Tibial artery (tissue), 4 donors: ENCODE results near the gene SRPK1.

Source experiments
- DNase-seq, 2 donors: peaks; one replicate each; pipeline ENCODE4 v3.0.0-alpha.2; 2019
- H3K27ac ChIP-seq, 2 donors: fragments of 200-600 bp; sonication (generic) in 1 of 2; 1 replicate in 1 of 2; 2 replicates in 1 of 2; pipeline ENCODE4 v1.5.1; 2018 to 2019; ENCODE audit warnings: mild to moderate bottlenecking in 1 of 2
- H3K27me3 ChIP-seq, 2 donors: fragments of 200-600 bp; sonication (generic) in 1 of 2; one replicate each; pipeline versions ENCODE4 v1.5.1 to v1.6.0; 2016 to 2019
- H3K36me3 ChIP-seq, 3 donors: fragments of 200-600 bp; sonication (generic) in 2 of 3; one replicate each; pipeline ENCODE4 v1.5.1; 2016 to 2019; ENCODE audit warnings: mild to moderate bottlenecking in 2 of 3
- H3K4me1 ChIP-seq, 4 donors: fragments of 200-600 bp; sonication (generic) in 2 of 4; 1 replicate in 3 of 4; 2 replicates in 1 of 4; pipeline ENCODE4 v1.5.1; 2016 to 2019
- H3K4me3 ChIP-seq, 2 donors: fragments of 200-600 bp; sonication (generic) in 1 of 2; 1 replicate in 1 of 2; 2 replicates in 1 of 2; pipeline ENCODE4 v1.5.1; 2018 to 2019; ENCODE audit warnings: mild to moderate bottlenecking in 2 of 2
- H3K9me3 ChIP-seq, 3 donors: fragments of 200-600 bp; sonication (generic) in 1 of 3; one replicate each; pipeline ENCODE4 v1.5.1; 2016 to 2019
- intact Hi-C: fragments of 100-400 bp; cut with DNase I; formaldehyde crosslinking; loops from one replicate; pipeline ENCODE4 v1.15.0; 2023; ENCODE audit warnings: low total_unique reads
- TF ChIP-seq, protein P1 (sequence below), 2 experiments: fragments of 200-600 bp in 1 of 2; fragments of 450-650 bp in 1 of 2; IDR thresholded peaks; one replicate each; pipeline ENCODE4 v1.5.1; 2017 to 2019; ENCODE audit warnings: antibody characterized with exemption in 2 of 2, mild to moderate bottlenecking in 1 of 2, moderate library complexity in 1 of 2

The SRPK1 gene

GRCh38 chr6:35962779-35963560, 42.1 kb upstream of the SRPK1 start:
- no peaks in the 10 kb centered on the region for H3K36me3 ChIP-seq
- no peak overlapping the region for H3K27ac ChIP-seq
- intact Hi-C loops: no loop called here
- no peaks in the 10 kb centered on the region for H3K9me3 ChIP-seq
- peaks cover 0 to 13% of the 10 kb centered on the region in 2 donors for H3K27me3 ChIP-seq
- H3K4me3 ChIP-seq: no peak overlapping the region
- H3K4me1 ChIP-seq: no peaks in the 10 kb centered on the region
- TF ChIP-seq, protein P1, sequence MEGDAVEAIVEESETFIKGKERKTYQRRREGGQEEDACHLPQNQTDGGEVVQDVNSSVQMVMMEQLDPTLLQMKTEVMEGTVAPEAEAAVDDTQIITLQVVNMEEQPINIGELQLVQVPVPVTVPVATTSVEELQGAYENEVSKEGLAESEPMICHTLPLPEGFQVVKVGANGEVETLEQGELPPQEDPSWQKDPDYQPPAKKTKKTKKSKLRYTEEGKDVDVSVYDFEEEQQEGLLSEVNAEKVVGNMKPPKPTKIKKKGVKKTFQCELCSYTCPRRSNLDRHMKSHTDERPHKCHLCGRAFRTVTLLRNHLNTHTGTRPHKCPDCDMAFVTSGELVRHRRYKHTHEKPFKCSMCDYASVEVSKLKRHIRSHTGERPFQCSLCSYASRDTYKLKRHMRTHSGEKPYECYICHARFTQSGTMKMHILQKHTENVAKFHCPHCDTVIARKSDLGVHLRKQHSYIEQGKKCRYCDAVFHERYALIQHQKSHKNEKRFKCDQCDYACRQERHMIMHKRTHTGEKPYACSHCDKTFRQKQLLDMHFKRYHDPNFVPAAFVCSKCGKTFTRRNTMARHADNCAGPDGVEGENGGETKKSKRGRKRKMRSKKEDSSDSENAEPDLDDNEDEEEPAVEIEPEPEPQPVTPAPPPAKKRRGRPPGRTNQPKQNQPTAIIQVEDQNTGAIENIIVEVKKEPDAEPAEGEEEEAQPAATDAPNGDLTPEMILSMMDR (IDR thresholded peaks at IDR 0.05): no peak
- DNase-seq: no peak

DNA sequence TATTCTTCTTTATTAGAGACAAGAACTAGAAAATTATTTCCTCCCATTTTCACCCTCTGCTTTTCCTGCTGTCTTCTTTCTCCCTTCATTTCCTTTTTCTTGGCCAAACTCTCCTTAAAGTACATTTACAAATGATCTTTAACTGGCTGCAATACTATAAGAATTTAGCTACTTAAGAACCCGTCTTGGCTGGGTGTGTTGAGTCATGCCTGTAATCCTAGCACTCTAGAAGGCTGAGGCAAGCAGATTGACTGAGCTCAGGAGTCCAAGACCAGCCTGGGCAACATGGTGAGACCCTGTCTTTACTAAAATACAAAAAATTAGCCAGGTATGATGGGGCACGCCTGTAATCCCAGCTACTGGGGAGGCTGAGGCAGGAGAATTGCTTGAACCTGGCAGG, 39.3 kb upstream of the SRPK1 start:
- H3K27me3 ChIP-seq: peaks cover 0 to 13% of the 10 kb centered on the region in 2 donors
- H3K9me3 ChIP-seq: no peaks in the 10 kb centered on the region
- H3K36me3 ChIP-seq: no peaks in the 10 kb centered on the region
- intact Hi-C loops: no loop called here
- TF ChIP-seq, protein P1 (IDR thresholded peaks at IDR 0.05): no peak
- H3K4me3 ChIP-seq: no peak overlapping the region
- H3K4me1 ChIP-seq: no peaks in the 10 kb centered on the region
- no peak overlapping the region for H3K27ac ChIP-seq
- no peak for DNase-seq

DNA sequence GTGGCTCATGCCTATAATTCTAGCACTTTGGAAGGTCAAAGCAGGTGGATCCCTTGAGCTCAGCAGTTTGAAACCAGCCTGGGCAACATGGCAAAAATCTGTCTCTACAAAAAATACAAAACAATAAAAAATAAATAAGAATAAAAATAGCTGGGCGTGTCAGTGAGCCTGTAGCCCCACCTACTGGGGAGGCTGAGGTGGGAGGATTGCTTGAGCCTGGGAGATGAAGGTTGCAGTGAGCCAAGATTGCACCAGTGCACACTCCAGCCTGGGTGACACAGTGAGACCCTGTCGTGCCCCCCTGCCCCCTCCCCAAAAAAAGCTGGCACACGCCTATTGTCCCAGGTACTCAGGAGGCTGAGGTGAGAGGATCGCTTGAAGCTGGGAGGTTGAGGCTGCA, 35.1 kb upstream of the SRPK1 start:
- DNase-seq: no peak
- TF ChIP-seq, protein P1 (IDR thresholded peaks at IDR 0.05): no peak
- intact Hi-C loops: no loop called here

DNA sequence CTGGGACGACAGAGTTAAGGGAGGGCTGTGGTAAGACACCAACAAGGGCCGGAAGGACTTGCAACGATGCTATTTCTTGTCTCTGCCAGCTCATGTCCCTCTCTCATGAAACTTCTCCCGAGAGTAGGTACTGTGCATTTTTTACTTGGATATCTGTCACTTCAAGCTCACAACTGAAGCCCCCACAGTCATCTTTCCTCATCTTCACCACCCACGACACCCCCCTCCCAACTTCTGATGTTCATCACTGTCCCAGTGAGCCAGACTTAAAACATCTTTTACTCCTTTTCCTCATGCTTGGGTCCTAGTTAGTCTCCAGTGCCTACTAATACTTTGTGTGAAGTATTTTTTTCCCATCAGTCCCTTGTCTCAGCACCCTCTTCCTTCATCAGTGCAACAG, 34.6 kb upstream of the SRPK1 start:
- intact Hi-C loops: no loop called here
- Histone ChIP-seq H3K27me3 (peaks cover 0 to 4% of the 10 kb centered on the region in 2 donors), H3K4me3 (no peak overlapping the region), H3K9me3 (no peaks in the 10 kb centered on the region), H3K27ac (no peak overlapping the region), H3K4me1 (no peaks in the 10 kb centered on the region), H3K36me3 (no peaks in the 10 kb centered on the region)
- DNase-seq: no peak
- TF ChIP-seq, protein P1 (IDR thresholded peaks at IDR 0.05): no peak

More for the DNA sequence above, 35.1 kb upstream of the SRPK1 start:
- no peaks in the 10 kb centered on the region for H3K9me3 ChIP-seq
- no peak overlapping the region for H3K27ac ChIP-seq
- peaks cover 0 to 6% of the 10 kb centered on the region in 2 donors for H3K27me3 ChIP-seq
- H3K4me3 ChIP-seq: no peak overlapping the region
- no peaks in the 10 kb centered on the region for H3K36me3 ChIP-seq
- H3K4me1 ChIP-seq: no peaks in the 10 kb centered on the region

DNA sequence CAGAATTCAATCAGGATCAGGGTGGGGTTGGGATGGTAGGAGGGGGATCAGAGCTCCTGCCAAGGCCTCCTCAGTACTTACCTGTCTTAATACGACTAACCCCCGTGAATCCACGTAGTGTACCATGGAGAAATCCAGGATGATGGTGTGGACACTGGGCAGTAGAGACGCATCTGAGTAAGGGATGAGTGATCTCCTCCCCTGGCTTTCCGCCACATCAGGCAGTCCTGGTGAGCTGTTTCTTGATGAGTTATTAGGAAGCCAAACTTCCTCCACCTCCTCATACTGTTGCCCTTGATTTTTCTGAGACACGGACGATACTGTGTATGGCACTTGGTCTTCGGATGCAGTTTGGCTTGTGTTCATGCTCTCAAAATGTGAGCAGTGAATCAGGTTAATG, 34.2 kb upstream of the SRPK1 start:
- Histone ChIP-seq H3K27ac (no peak overlapping the region), H3K4me1 (no peaks in the 10 kb centered on the region), H3K27me3 (no peaks in the 10 kb centered on the region), H3K4me3 (no peak overlapping the region), H3K9me3 (no peaks in the 10 kb centered on the region), H3K36me3 (no peaks in the 10 kb centered on the region)
- DNase-seq: no peak
- intact Hi-C loops: no loop called here
- TF ChIP-seq, protein P1 (IDR thresholded peaks at IDR 0.05): no peak
